Measurements from ENCODE around the gene RDH11.

DNA sequence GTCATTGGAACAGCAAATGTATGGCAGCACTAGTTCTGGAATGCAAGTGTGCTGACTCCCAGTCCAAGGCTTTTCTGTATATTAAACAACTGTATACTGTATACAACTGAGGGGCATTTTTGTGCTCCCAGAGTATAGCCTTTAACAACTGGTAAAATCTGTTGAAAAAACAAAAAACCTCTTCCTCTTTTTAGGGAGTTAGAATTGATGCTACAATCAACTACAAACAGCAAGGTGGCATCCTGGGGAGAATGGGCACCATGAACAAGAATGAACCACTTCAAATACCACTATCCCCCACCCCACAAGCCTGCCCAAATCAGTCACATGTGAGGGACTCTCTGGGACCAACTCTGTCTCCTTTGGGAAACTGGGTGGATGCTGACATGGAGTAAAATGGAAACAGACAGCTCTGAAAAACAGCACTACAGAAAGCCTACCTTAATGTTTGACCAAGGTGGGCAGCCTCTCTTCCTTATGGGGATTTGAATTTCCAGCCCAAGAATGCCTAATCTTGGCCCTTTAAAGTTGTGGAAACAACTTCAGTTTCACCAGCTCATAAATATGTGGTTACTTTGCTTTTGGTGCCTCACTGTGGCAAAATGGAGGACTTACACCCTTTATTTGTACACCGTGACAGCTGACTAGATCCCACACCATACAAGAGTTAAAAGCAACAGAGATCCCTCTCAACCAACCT, 28.7 kb downstream of the RDH11 start:
- TF ChIP-seq POLR2AphosphoS5 (IDR thresholded peaks at IDR 0.05; ENCODE audit: low read depth, low read length): no peak
- TF ChIP-seq CEBPB (IDR thresholded peaks at IDR 0.05; ENCODE audit: low read depth): no peak
- TF ChIP-seq, protein P1, sequence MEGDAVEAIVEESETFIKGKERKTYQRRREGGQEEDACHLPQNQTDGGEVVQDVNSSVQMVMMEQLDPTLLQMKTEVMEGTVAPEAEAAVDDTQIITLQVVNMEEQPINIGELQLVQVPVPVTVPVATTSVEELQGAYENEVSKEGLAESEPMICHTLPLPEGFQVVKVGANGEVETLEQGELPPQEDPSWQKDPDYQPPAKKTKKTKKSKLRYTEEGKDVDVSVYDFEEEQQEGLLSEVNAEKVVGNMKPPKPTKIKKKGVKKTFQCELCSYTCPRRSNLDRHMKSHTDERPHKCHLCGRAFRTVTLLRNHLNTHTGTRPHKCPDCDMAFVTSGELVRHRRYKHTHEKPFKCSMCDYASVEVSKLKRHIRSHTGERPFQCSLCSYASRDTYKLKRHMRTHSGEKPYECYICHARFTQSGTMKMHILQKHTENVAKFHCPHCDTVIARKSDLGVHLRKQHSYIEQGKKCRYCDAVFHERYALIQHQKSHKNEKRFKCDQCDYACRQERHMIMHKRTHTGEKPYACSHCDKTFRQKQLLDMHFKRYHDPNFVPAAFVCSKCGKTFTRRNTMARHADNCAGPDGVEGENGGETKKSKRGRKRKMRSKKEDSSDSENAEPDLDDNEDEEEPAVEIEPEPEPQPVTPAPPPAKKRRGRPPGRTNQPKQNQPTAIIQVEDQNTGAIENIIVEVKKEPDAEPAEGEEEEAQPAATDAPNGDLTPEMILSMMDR (IDR thresholded peaks at IDR 0.05 in 2 of 3, conservative IDR thresholded peaks at IDR 0.05 in 1 of 3; ENCODE audit: borderline replicate concordance in 1 of 3, insufficient read depth in 1 of 3, low read depth in 2 of 3, low read length in 2 of 3): peak; percentile 51 to 86 (median 76)
- TF ChIP-seq YY1 (IDR thresholded peaks at IDR 0.05; ENCODE audit: extremely low read depth, insufficient replicate concordance, low read depth, low read length): no peak
- TF ChIP-seq POLR2A (IDR thresholded peaks at IDR 0.05; ENCODE audit: borderline replicate concordance, extremely low read depth, insufficient read depth, insufficient read length): no peak
- TF ChIP-seq, protein P2, sequence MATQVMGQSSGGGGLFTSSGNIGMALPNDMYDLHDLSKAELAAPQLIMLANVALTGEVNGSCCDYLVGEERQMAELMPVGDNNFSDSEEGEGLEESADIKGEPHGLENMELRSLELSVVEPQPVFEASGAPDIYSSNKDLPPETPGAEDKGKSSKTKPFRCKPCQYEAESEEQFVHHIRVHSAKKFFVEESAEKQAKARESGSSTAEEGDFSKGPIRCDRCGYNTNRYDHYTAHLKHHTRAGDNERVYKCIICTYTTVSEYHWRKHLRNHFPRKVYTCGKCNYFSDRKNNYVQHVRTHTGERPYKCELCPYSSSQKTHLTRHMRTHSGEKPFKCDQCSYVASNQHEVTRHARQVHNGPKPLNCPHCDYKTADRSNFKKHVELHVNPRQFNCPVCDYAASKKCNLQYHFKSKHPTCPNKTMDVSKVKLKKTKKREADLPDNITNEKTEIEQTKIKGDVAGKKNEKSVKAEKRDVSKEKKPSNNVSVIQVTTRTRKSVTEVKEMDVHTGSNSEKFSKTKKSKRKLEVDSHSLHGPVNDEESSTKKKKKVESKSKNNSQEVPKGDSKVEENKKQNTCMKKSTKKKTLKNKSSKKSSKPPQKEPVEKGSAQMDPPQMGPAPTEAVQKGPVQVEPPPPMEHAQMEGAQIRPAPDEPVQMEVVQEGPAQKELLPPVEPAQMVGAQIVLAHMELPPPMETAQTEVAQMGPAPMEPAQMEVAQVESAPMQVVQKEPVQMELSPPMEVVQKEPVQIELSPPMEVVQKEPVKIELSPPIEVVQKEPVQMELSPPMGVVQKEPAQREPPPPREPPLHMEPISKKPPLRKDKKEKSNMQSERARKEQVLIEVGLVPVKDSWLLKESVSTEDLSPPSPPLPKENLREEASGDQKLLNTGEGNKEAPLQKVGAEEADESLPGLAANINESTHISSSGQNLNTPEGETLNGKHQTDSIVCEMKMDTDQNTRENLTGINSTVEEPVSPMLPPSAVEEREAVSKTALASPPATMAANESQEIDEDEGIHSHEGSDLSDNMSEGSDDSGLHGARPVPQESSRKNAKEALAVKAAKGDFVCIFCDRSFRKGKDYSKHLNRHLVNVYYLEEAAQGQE (IDR thresholded peaks at IDR 0.05; ENCODE audit: low read depth): no peak
